Brain microvascular endothelial cell (primary cell): ENCODE measurements around the gene MTMR10.
A peak's percentile ranks its signal among the peaks of the same experiment; 100 is the strongest.

ENCODE experiments used
- DNase-seq: peaks from one replicate; pipeline ENCODE4 v3.0.0-alpha.2; 2020
- H3K27ac ChIP-seq: fragments of 250-450 bp; sonication (Bioruptor Pico); 2 replicates; pipeline ENCODE4 v1.5.1; 2020; ENCODE audit warnings: mild to moderate bottlenecking, moderate library complexity
- H3K27me3 ChIP-seq: fragments of 250-450 bp; sonication (Bioruptor Pico); replicated peaks from 2 replicates; pipeline ENCODE4 v1.5.1; 2020; ENCODE audit warnings: mild to moderate bottlenecking
- H3K36me3 ChIP-seq: fragments of 250-450 bp; sonication (Bioruptor Pico); replicated peaks from 2 replicates; pipeline ENCODE4 v1.5.1; 2020; ENCODE audit warnings: mild to moderate bottlenecking
- H3K4me3 ChIP-seq: 2 replicates; pipeline ENCODE4 v1.5.1; 2011; ENCODE audit warnings: low read depth, mild to moderate bottlenecking, control low read depth, low read length, moderate library complexity
- in situ Hi-C: cut with HindIII; loops from 2 replicates; pipeline ENCODE4 v1.10.0; 2017; ENCODE audit warnings: low sequenced_read_pairs, low pct_ligation_motif_present
- TF ChIP-seq, protein P1 (sequence below): IDR thresholded peaks from 2 replicates; pipeline ENCODE4 v1.5.1; 2011; ENCODE audit warnings: low read depth, mild to moderate bottlenecking, moderate library complexity, low read length, control low read depth, inconsistent platforms; ENCODE audit errors: missing control alignments

MTMR10 gene

DNA sequence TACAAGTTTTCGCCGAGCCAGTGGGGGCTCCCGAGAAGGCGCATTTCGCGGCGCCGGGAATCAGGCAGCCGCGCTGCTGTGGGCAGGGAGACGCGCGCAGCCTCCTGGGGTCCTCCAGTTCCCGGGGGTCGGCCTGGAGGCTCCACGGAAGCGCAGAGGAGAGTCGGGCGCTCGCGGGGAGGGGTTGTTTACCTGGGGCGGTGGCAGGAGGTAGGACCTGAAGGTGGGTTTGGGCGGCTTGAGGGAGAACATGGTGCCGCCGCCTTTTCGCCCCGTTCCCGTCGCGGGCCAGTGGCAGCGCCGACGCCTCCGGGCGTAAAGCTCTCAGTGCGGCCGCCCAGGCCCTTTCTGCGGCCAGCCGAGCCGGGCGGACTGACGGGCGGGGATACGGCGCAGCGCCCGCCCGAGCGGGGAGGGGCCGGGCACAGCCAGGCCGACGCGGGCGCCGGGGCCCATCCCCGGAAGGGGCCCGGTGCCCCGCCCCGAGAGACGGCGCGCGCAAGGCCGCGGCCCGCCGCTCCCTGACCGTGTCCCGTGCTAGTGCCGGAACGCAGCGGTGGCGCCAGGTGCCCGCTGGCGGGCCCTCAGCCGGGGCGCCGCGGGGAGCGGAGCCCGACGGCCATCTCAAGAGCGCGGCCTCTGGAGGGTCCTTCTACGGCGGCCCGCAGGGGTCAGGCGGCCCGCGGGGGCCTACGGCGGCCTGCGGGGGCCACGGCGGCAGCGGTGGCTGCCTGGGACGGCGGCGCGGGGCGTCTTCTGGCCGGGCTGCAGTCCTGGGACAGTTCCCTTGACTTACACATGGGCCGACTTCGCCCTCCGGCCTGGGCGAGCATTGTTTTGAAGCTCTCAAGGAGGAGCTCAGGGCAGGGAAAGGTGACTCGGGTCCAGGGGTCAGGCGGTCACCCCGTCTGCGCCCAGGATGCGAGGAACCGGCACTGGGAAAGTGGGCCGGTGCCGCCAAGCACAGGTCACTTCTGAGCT is at the start of gene MTMR10:
Gene MTMR10 (minus strand): TSS at position 374 of the 981 bp plus-strand sequence. CDS start 122 bp downstream, at position 252.
- in situ Hi-C loops: no loop called here
- TF ChIP-seq, protein P1, sequence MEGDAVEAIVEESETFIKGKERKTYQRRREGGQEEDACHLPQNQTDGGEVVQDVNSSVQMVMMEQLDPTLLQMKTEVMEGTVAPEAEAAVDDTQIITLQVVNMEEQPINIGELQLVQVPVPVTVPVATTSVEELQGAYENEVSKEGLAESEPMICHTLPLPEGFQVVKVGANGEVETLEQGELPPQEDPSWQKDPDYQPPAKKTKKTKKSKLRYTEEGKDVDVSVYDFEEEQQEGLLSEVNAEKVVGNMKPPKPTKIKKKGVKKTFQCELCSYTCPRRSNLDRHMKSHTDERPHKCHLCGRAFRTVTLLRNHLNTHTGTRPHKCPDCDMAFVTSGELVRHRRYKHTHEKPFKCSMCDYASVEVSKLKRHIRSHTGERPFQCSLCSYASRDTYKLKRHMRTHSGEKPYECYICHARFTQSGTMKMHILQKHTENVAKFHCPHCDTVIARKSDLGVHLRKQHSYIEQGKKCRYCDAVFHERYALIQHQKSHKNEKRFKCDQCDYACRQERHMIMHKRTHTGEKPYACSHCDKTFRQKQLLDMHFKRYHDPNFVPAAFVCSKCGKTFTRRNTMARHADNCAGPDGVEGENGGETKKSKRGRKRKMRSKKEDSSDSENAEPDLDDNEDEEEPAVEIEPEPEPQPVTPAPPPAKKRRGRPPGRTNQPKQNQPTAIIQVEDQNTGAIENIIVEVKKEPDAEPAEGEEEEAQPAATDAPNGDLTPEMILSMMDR: no peak
- DNase-seq: peak; percentile 43

DNA sequence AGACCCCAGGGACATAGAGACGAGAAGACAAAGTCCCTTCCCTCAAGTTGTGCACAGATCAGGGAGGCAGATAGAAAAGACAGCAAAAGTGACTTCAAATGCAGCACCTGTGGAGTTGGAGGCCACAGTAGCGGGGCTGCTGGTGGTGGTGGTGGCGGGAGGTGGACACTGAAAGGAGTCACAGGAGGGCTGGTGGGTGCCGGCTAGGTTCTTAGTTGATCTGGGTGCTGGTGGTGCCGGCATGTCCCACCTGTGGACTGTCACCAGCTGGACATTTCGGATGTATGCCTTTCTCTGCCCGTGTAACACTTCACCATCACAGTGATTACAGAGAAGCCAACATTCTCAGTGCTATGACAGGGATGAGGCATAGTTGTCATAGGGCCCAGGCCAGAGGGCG is 49.2 kb upstream of the MTMR10 start:
- in situ Hi-C loops: no loop called here
- no peak for DNase-seq
- no peak overlapping the region for H3K27ac ChIP-seq
- no peaks in the 10 kb centered on the region for H3K27me3 ChIP-seq
- no peak overlapping the region for H3K4me3 ChIP-seq
- H3K36me3 ChIP-seq: no peaks in the 10 kb centered on the region
- TF ChIP-seq, protein P1: no peak

More for the DNA sequence above, at the start of gene MTMR10:
- Histone ChIP-seq H3K27ac (peak within 1 kb of the TSS; percentile 69), H3K36me3 (no peaks in the 10 kb centered on the region), H3K27me3 (no peaks in the 10 kb centered on the region), H3K4me3 (peak within 1 kb of the TSS; percentile 91)

DNA sequence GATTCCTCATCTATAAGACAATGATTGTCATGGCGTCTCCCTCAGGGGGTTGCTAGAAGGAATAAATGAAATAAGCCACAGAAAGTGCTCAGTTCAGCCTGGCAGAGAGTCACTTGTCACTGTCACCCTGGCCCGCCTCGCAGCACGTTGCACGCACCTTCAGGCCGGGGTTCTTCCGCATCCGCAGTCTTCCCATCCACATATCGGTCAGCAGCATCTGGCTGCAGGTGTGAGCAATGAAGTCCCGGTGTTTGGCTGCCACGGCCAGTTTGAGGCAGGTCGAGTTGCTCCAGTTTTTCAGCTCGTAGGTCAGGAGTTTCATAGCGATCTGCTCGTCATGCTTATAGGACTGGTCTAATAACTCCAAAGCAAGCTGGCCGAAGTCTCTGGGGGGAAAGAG is 48.5 kb upstream of the MTMR10 start:
- Histone ChIP-seq H3K36me3 (no peaks in the 10 kb centered on the region), H3K4me3 (no peak overlapping the region), H3K27ac (no peak overlapping the region), H3K27me3 (no peaks in the 10 kb centered on the region)
- TF ChIP-seq, protein P1: no peak
- DNase-seq: no peak
- in situ Hi-C loops: no loop called here

DNA sequence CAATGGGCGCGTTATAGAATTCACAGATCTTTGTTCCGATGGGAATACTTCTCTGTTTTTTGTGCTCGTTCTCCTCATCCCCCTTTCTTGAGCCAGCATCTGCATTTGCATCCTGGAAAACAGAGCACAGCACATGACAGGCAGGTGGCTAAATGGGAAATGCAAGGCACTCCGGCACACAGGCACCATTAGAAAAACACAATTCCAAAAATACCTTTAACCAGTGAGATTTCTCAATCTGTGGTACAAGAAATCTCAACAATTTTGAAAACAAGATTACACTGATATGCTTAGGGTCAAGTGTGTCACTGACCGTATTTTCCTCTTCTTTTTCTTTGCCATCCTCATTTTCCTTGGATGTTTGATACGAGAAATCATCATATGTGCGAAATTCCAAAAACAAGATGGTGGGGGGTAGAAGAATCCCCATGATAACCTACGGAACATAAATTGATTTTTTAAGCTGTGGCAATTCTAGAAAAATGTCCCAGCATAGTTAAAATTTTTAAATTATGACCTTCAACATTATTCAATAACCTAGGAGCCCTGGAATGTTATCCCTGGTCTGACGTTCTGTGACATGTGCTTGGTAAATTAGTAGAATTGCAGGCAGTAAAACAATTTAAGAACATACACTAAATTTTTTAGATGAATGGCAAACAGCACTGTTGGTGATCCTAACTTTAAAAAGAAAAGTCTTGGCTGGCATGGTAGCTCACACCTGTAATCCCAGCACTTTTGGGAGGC is 46.5 kb upstream of the MTMR10 start:
- no peak overlapping the region for H3K27ac ChIP-seq
- TF ChIP-seq, protein P1: no peak
- no peaks in the 10 kb centered on the region for H3K27me3 ChIP-seq
- no peak for DNase-seq
- H3K4me3 ChIP-seq: no peak overlapping the region
- no peaks in the 10 kb centered on the region for H3K36me3 ChIP-seq
- in situ Hi-C loops: no loop called here

- in situ Hi-C loops: no loop called here
- H3K36me3 ChIP-seq: no peaks in the 10 kb centered on the region
- H3K27me3 ChIP-seq: no peaks in the 10 kb centered on the region
- DNase-seq: no peak
- no peak overlapping the region for H3K27ac ChIP-seq
- no peak overlapping the region for H3K4me3 ChIP-seq
- TF ChIP-seq, protein P1: no peak
Measured at GRCh38 chr15:31036783-31037182, 45.4 kb upstream of the MTMR10 start.
